GM12878 (cell line): ENCODE data around the gene FADD. TPM values are rescaled to one million over a fixed set of nuclear protein-coding genes. Genes with fewer than 3 reads are reported as not detected.
A peak's percentile ranks its signal among the peaks of the same experiment; 100 is the strongest.

Experiments used
- ATAC-seq: fragments of 200-7000 bp; cut with Tn5 transposase; 3 replicates; pipeline ENCODE4 v1.9.1; 2020; ENCODE audit warnings: mild to moderate bottlenecking, moderate library complexity
- BruUV-seq: library from RNA; stranded (reverse); fragments of 400-500 nt; replicated peaks from 2 replicates; lab custom pipeline; 2021; lab: Mats Ljungman, UMichigan
- CTCF ChIA-PET: fragments of 300-600 bp; sonication (Branson Sonifier 250); formaldehyde crosslinking; extraction: SDS; loops from one replicate; lab custom pipeline; 2021; ENCODE audit warnings: inconsistent platforms; lab: Yijun Ruan, JAX
- POLR2A ChIA-PET: fragments of 350-600 bp; formaldehyde crosslinking; extraction: SDS; loops from one replicate; lab custom pipeline; 2021; ENCODE audit warnings: inconsistent platforms; lab: Charles Lee
- RAD21 ChIA-PET: fragments of 300-600 bp; sonication (Branson Sonifier 250); formaldehyde crosslinking; loops from one replicate; lab custom pipeline; 2023; ENCODE audit warnings: antibody characterized with exemption; ENCODE audit not compliant: unreplicated experiment; lab: Charles Lee
- SMC1A ChIA-PET: fragments of 300-600 bp; sonication (Branson Sonifier 250); formaldehyde crosslinking; loops from one replicate; lab custom pipeline; 2023; ENCODE audit not compliant: unreplicated experiment, uncharacterized antibody; lab: Charles Lee
- DNase-seq: peaks from one replicate; pipeline ENCODE4 v3.0.0-alpha.2; 2011; ENCODE audit warnings: low read depth, low spot score
- FAIRE-seq: peaks from 3 replicates; lab custom pipeline; 2011; peaks lifted over from hg19 to GRCh38; lab: Jason Lieb, UNC
- H2AFZ ChIP-seq: 2 replicates; pipeline ENCODE4 v1.6.0; 2011; ENCODE audit warnings: low read depth, low read length, control low read depth; ENCODE audit not compliant: control insufficient read depth
- H3K27ac ChIP-seq: 2 replicates; pipeline ENCODE4 v1.5.1; 2011; ENCODE audit warnings: control low read depth; ENCODE audit not compliant: control insufficient read depth, insufficient read depth
- H3K27me3 ChIP-seq, 2 experiments: replicated peaks in 1 of 2; 2 replicates each; pipeline versions ENCODE4 v1.6.0 to v1.6.1; 2011; ENCODE audit warnings: low read length in 1 of 2; ENCODE audit not compliant: control insufficient read depth in 2 of 2, insufficient read depth in 2 of 2
- H3K36me3 ChIP-seq, 2 experiments: 2 replicates each; pipeline ENCODE4 v1.5.1; 2011; ENCODE audit warnings: low read length in 1 of 2; ENCODE audit not compliant: control insufficient read depth in 2 of 2, insufficient read depth in 2 of 2
- H3K4me1 ChIP-seq: 2 replicates; pipeline ENCODE4 v1.6.1; 2011; ENCODE audit warnings: mild to moderate bottlenecking, low read length, moderate library complexity, mixed read lengths; ENCODE audit not compliant: control insufficient read depth, insufficient read depth
- H3K4me2 ChIP-seq: 2 replicates; pipeline ENCODE4 v1.6.0; 2011; ENCODE audit warnings: control low read depth; ENCODE audit not compliant: control insufficient read depth, insufficient read depth
- H3K4me3 ChIP-seq: fragments of 200-600 bp; sonication (generic); 2 replicates; pipeline ENCODE4 v1.5.1; 2016
- H3K79me2 ChIP-seq: 2 replicates; pipeline ENCODE4 v1.6.0; 2011; ENCODE audit warnings: low read length; ENCODE audit not compliant: control insufficient read depth, insufficient read depth
- H3K9ac ChIP-seq: 2 replicates; pipeline ENCODE4 v1.8.0; 2011; ENCODE audit warnings: low read length, control low read depth, mixed read lengths; ENCODE audit not compliant: control insufficient read depth, insufficient read depth
- H3K9me3 ChIP-seq: replicated peaks from 3 replicates; pipeline ENCODE4 v1.5.1; 2011; ENCODE audit warnings: mild to moderate bottlenecking, low read length; ENCODE audit not compliant: control insufficient read depth, insufficient read depth
- H4K20me1 ChIP-seq: 2 replicates; pipeline ENCODE4 v1.6.0; 2011; ENCODE audit not compliant: control insufficient read depth, insufficient read depth
- BCL11A ChIP-seq: IDR thresholded peaks from 2 replicates; pipeline ENCODE4 v1.6.1; 2011; ENCODE audit warnings: low read depth, low read length
- CREM ChIP-seq: IDR thresholded peaks from 2 replicates; pipeline ENCODE4 v1.6.1; 2014; ENCODE audit warnings: antibody characterized with exemption, low read depth
- DPF2 ChIP-seq: fragments of 450-650 bp; IDR thresholded peaks from 2 replicates; pipeline ENCODE4 v1.6.1; 2017; ENCODE audit warnings: mild to moderate bottlenecking
- ETV6 ChIP-seq, 2 experiments: fragments of 450-650 bp in 1 of 2; IDR thresholded peaks in 1 of 2; conservative IDR thresholded peaks in 1 of 2; 2 replicates each; pipeline ENCODE4 v1.6.1; 2014; ENCODE audit warnings: antibody characterized with exemption in 1 of 2, borderline replicate concordance in 1 of 2, low read depth in 1 of 2, mild to moderate bottlenecking in 1 of 2, moderate library complexity in 1 of 2
- JUNB ChIP-seq: IDR thresholded peaks from 2 replicates; pipeline ENCODE4 v1.6.1; 2016; ENCODE audit warnings: antibody characterized with exemption, mild to moderate bottlenecking
- KDM1A ChIP-seq: fragments of 200-600 bp; sonication (generic); IDR thresholded peaks from 2 replicates; pipeline ENCODE4 v1.6.1; 2016; ENCODE audit warnings: borderline replicate concordance
- KLF5 ChIP-seq: fragments of 450-650 bp; IDR thresholded peaks from 2 replicates; pipeline ENCODE4 v1.6.1; 2014; ENCODE audit warnings: mild to moderate bottlenecking; ENCODE audit not compliant: partially characterized antibody
- MYC ChIP-seq: IDR thresholded peaks from 2 replicates; pipeline ENCODE4 v1.6.1; 2011; ENCODE audit warnings: mild to moderate bottlenecking, low read length, moderate library complexity, inconsistent platforms; ENCODE audit not compliant: insufficient read depth, insufficient replicate concordance, insufficient read length, severe bottlenecking
- NFXL1 ChIP-seq: fragments of 450-650 bp; IDR thresholded peaks from 2 replicates; pipeline ENCODE4 v1.6.1; 2017; ENCODE audit warnings: antibody characterized with exemption, mild to moderate bottlenecking, borderline replicate concordance
- NR2C1 ChIP-seq: fragments of 450-650 bp; IDR thresholded peaks from 2 replicates; pipeline ENCODE4 v1.6.1; 2017; ENCODE audit warnings: antibody characterized with exemption, mild to moderate bottlenecking, moderate library complexity
- SIN3A ChIP-seq: IDR thresholded peaks from 2 replicates; pipeline ENCODE4 v1.6.1; 2012; ENCODE audit warnings: low read depth, low read length, improper control_type of control experiment
- WRNIP1 ChIP-seq: IDR thresholded peaks from 2 replicates; pipeline ENCODE4 v1.6.1; 2011; ENCODE audit warnings: low read depth, low read length, improper control_type of control experiment, borderline replicate concordance
- ZNF622 ChIP-seq: fragments of 450-650 bp; IDR thresholded peaks from 2 replicates; pipeline ENCODE4 v1.6.1; 2017; ENCODE audit warnings: mild to moderate bottlenecking, inconsistent platforms
- ZSCAN29 ChIP-seq: fragments of 450-650 bp; IDR thresholded peaks from 2 replicates; pipeline ENCODE4 v1.6.1; 2017; ENCODE audit warnings: mild to moderate bottlenecking, moderate library complexity
- WGBS: methylation state at CpG from one replicate; pipeline ENCODE4 v1.1.6; 2016; ENCODE audit warnings: low lambda C conversion rate; ENCODE audit not compliant: insufficient replicate concordance, insufficient coverage; ENCODE audit errors: missing lambda C conversion rate; 5-methylcytosine and 5-hydroxymethylcytosine counted together
- in situ Hi-C: fragments of 300-500 bp; cut with MboI; formaldehyde crosslinking; loops from 9 replicates; pipeline ENCODE4 v1.14.3; 2018; ENCODE audit warnings: mixed read lengths
- intact Hi-C: fragments of 100-400 bp; cut with micrococcal nuclease; formaldehyde crosslinking; loops from one replicate; pipeline ENCODE4 v1.14.2; 2022; ENCODE audit not compliant: unreplicated experiment
- polyA plus RNA-seq, 11 experiments: library from polyadenylated mRNA; depleted of rRNA in 4 of 11; unstranded in 6 of 11; stranded (reverse) in 5 of 11; fragments of >200 nt; fragmentation: Nextera tagmentation in 4 of 11; fragmentation: Illumina TruSeq in 1 of 11; extraction: Ambion mirVana in 4 of 11; extraction: Trizol in 1 of 11; gene quantifications; 1 replicate in 1 of 11; 2 replicates in 10 of 11; pipeline versions ENCODE4 v1.2.1 to v1.2.3, GENCODE V29; 2011 to 2016; ENCODE audit warnings: inconsistent platforms in 2 of 11, missing spikeins in 2 of 11, low read depth in 1 of 11
- total RNA-seq, 4 experiments: library from RNA; depleted of rRNA in 3 of 4; stranded (reverse); fragments of >200 nt in 3 of 4; fragmentation: Illumina TruSeq in 1 of 4; extraction: Trizol in 1 of 4; gene quantifications; 2 replicates each; pipeline versions ENCODE4 v1.2.1 to v1.2.3, GENCODE V29; 2013 to 2021
- TF ChIP-seq, protein P1 (sequence below): fragments of 450-650 bp; IDR thresholded peaks from 2 replicates; pipeline ENCODE4 v1.6.1; 2014; ENCODE audit warnings: mild to moderate bottlenecking
- TF ChIP-seq, protein P2 (sequence below): fragments of 450-650 bp; IDR thresholded peaks from 2 replicates; pipeline ENCODE4 v1.6.1; 2017; ENCODE audit warnings: mild to moderate bottlenecking, moderate library complexity
- TF ChIP-seq, protein P3 (sequence below): fragments of 450-650 bp; IDR thresholded peaks from 2 replicates; pipeline ENCODE4 v1.6.1; 2017; ENCODE audit warnings: low read depth, mild to moderate bottlenecking, moderate library complexity

Gene FADD
- total and polyA plus RNA-seq, 10 of the 15 experiments (the other 5 are each of a cell fraction or from before 2014, with no cell fraction given), result 0.32 to 38.7 (median 21.8) TPM

DNA sequence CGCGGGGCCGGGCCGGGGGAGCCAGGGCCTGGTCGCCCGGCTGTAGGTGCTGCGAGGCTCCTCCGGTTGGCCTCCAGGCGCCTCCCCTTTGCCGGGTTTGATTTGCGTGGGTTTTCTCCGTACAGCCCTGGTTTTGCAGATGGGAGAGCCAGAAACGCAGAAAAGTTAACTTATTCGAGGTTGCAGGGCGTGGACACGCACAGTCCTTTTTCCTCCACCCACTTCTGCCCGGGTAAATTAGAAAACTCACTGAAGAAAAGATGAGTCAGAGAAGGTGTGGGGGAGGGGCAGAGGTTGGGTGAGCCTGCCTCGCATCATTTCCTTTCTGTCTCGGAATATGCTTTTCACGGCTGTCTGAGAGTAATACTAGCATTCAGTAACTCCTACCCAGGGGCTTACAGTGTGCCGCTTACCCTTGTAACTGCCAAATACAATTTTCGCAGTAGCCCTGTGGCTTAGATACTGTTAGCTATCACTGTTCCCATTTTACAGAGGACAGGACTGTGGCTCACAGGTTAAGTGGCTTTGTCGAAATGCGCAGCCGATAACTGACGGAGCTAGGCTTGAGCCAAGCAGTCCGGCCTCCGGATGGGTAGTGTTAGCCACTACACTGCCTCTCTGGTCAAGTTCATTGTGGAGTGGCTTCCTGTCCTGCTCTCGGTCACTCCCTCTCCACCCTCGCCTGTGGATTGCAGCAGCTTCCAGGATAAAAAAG lies 812 bp downstream of the FADD start:
- Histone ChIP-seq H3K27ac (peak overlapping the region; percentile 88), H3K79me2 (peaks cover 27% of the 10 kb centered on the region), H3K9me3 (no peaks in the 10 kb centered on the region), H3K27me3 (no peaks in the 10 kb centered on the region), H4K20me1 (peaks cover 6% of the 10 kb centered on the region; the same call in 1 of the 2 replicates), H3K9ac (peak overlapping the region; percentile 99), H3K36me3 (peaks cover 7 to 13% of the 10 kb centered on the region in 2 experiments), H3K4me1 (peaks cover 12% of the 10 kb centered on the region), H3K4me3 (peak overlapping the region; percentile 82), H2AFZ (no peak overlapping the region; the same call in 1 of the 2 replicates), H3K4me2 (peak overlapping the region; percentile 96)
- BruUV-seq, result TSS peak; percentile 87
- DNase-seq (peak; percentile 40), ATAC-seq (peak; percentile 68), FAIRE-seq (peak; percentile 88)
- ChIA-PET CTCF (interaction anchor here (0.9 to 2.1 kb wide), 7 partner anchors 8 to 293 kb away, joined by 3 to 8 read pairs (median 4); no protein-coding TSS in a partner anchor), RAD21 (interaction anchor here (1.0 kb wide), 1 partner anchor 8 kb away, joined by 3 read pairs; no protein-coding TSS in a partner anchor), SMC1A (interaction anchor here (1.2 kb wide), 1 partner anchor 99 kb away, joined by 4 read pairs; no protein-coding TSS in a partner anchor), POLR2A (interaction anchor here (0.6 kb wide), 1 partner anchor 194 kb away, joined by 4 read pairs; the partner anchor contains the start of gene CTTN)
- intact Hi-C loops (loop anchor here (5.0 to 10.0 kb wide), 3 partner anchors 68 to 517 kb away; partner anchors contain the start of gene PPFIA1), in situ Hi-C loops (no loop called here)
- WGBS, result 2% methylated on average over 30 of the region's 30 CpGs
- no peak for TF ChIP-seq MYC
- TF ChIP-seq, protein P1, sequence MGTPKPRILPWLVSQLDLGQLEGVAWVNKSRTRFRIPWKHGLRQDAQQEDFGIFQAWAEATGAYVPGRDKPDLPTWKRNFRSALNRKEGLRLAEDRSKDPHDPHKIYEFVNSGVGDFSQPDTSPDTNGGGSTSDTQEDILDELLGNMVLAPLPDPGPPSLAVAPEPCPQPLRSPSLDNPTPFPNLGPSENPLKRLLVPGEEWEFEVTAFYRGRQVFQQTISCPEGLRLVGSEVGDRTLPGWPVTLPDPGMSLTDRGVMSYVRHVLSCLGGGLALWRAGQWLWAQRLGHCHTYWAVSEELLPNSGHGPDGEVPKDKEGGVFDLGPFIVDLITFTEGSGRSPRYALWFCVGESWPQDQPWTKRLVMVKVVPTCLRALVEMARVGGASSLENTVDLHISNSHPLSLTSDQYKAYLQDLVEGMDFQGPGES, result no peak
- TF ChIP-seq ZNF622, result no peak
- TF ChIP-seq DPF2, result no peak
- TF ChIP-seq KLF5, result no peak
- no peak for TF ChIP-seq ZSCAN29
- no peak for TF ChIP-seq ETV6 (conservative IDR thresholded peaks at IDR 0.05 in 1 of 2, IDR thresholded peaks at IDR 0.05 in 1 of 2; ENCODE audit: borderline replicate concordance in 1 of 2, low read depth in 1 of 2)
- TF ChIP-seq, protein P2, sequence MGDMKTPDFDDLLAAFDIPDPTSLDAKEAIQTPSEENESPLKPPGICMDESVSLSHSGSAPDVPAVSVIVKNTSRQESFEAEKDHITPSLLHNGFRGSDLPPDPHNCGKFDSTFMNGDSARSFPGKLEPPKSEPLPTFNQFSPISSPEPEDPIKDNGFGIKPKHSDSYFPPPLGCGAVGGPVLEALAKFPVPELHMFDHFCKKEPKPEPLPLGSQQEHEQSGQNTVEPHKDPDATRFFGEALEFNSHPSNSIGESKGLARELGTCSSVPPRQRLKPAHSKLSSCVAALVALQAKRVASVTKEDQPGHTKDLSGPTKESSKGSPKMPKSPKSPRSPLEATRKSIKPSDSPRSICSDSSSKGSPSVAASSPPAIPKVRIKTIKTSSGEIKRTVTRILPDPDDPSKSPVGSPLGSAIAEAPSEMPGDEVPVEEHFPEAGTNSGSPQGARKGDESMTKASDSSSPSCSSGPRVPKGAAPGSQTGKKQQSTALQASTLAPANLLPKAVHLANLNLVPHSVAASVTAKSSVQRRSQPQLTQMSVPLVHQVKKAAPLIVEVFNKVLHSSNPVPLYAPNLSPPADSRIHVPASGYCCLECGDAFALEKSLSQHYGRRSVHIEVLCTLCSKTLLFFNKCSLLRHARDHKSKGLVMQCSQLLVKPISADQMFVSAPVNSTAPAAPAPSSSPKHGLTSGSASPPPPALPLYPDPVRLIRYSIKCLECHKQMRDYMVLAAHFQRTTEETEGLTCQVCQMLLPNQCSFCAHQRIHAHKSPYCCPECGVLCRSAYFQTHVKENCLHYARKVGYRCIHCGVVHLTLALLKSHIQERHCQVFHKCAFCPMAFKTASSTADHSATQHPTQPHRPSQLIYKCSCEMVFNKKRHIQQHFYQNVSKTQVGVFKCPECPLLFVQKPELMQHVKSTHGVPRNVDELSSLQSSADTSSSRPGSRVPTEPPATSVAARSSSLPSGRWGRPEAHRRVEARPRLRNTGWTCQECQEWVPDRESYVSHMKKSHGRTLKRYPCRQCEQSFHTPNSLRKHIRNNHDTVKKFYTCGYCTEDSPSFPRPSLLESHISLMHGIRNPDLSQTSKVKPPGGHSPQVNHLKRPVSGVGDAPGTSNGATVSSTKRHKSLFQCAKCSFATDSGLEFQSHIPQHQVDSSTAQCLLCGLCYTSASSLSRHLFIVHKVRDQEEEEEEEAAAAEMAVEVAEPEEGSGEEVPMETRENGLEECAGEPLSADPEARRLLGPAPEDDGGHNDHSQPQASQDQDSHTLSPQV, result no peak
- peak; percentile 68; the same call in 1 of the 2 replicates for TF ChIP-seq SIN3A
- no peak for TF ChIP-seq NFXL1
- TF ChIP-seq, protein P3, sequence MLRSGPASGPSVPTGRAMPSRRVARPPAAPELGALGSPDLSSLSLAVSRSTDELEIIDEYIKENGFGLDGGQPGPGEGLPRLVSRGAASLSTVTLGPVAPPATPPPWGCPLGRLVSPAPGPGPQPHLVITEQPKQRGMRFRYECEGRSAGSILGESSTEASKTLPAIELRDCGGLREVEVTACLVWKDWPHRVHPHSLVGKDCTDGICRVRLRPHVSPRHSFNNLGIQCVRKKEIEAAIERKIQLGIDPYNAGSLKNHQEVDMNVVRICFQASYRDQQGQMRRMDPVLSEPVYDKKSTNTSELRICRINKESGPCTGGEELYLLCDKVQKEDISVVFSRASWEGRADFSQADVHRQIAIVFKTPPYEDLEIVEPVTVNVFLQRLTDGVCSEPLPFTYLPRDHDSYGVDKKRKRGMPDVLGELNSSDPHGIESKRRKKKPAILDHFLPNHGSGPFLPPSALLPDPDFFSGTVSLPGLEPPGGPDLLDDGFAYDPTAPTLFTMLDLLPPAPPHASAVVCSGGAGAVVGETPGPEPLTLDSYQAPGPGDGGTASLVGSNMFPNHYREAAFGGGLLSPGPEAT, result no peak
- TF ChIP-seq KDM1A, result no peak
- peak; percentile 48; the same call in 1 of the 2 replicates for TF ChIP-seq CREM
- TF ChIP-seq WRNIP1, result no peak
- no peak for TF ChIP-seq NR2C1
- TF ChIP-seq JUNB, result peak; percentile 63
- TF ChIP-seq BCL11A, result no peak
